NCI-H345 treated with DMSO at 0.1 percent for 48 hours (cell line): ENCODE results near the gene CCDC92.

Source experiments
- DNase-seq: peaks from one replicate; lab custom pipeline; 2025; ENCODE audit not compliant: unreplicated experiment; lab: John Stamatoyannopoulos, UW

CCDC92 gene

GRCh38 chr12:123891516-123892179 is 81.0 kb downstream of the CCDC92 start:
- DNase-seq, result no peak

- DNase-seq, result no peak
These were observed 81.6 kb downstream of the CCDC92 start for GRCh38 chr12:123891011-123891410.

- no peak for DNase-seq
These were observed 82.1 kb downstream of the CCDC92 start for GRCh38 chr12:123890536-123890902.

GRCh38 chr12:123889848-123890535 is 82.6 kb downstream of the CCDC92 start:
- DNase-seq, result no peak

- no peak for DNase-seq
These were observed 83.6 kb downstream of the CCDC92 start for GRCh38 chr12:123888989-123889388.

GRCh38 chr12:123886931-123887582 is 85.6 kb downstream of the CCDC92 start:
- DNase-seq, result no peak

GRCh38 chr12:123886258-123886657 is 86.4 kb downstream of the CCDC92 start:
- DNase-seq, result no peak
